Activated T-cell treated with anti-CD3 and anti-CD28 coated beads for 4 hours (primary cell): ENCODE data around the gene NRXN3.

ENCODE experiments used
- DNase-seq: peaks from one replicate; pipeline ENCODE4 v3.0.0-alpha.2; 2020

The NRXN3 gene

DNA sequence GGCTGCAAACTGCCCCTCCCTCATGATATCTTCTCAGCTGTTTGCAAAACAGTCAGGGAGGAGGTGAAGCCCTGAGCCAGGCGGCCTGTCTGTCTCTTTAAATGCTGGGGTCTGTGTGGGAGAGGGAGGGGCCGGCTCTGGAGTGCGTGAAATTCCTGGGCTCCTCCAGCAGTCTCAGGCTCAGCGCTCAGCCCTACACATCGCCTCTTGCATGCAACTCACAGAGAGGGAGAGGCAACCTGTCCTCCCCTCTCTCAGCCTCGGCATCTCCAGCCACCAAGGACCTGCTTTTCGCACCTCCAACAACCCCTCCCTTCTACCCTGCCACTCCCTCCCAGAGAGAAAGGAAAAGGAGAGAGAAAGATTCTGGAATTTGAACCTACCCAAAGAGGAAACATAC, at the start of gene NRXN3:
Gene NRXN3, plus strand, starts transcription at position 171 of the 400 bp plus-strand sequence. CDS start 72,721 bp downstream, outside the sequence.
- no peak for DNase-seq

DNA sequence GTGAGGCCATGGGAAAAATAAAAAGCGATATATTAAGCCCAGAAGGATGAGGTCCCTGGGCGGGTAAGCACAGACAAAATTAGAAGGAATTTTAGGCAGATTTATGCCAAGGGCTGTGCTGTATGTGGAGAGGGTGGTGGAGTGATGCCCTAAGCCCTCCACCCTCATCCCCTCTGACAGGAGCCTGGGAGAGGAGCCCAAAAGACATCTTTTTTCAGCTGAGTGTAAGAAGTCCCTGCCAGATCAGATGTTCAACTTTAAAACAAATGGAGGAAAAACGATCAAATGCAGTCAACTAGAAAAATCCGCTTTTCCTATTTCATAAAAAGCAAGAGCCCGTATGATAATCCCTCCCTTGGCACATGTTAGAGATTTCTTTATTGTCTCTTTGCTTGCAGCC, 47.7 kb upstream of the NRXN3 start:
- DNase-seq, result no peak

DNA sequence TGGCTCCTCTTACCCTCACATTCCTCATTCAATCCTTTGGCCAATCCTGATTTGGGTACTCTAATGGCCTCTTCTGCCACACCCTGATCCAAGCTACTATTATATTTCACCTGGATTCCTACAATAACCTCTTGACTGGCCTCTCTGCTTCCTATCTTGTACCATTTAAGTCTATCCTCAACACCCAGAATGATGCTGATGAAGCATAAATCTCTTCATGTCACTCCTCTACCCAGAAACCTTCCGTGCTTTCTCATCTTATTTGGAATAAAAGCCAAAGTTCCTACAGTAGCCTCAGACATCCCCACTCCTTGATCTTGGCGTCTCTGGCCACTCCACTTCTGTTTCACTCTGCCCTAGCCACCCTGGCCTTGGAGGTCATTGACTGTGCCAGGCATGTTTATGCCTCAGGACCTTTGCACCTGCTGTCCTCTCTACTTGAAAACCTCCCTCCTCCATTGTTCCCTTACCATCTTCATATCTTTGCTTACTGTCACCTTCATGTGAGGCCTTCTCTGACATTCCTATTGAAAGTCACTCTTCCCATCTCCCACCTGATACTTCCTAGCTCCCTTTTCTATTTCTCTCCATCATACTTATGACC, 46.4 kb upstream of the NRXN3 start:
- DNase-seq, result no peak

DNA sequence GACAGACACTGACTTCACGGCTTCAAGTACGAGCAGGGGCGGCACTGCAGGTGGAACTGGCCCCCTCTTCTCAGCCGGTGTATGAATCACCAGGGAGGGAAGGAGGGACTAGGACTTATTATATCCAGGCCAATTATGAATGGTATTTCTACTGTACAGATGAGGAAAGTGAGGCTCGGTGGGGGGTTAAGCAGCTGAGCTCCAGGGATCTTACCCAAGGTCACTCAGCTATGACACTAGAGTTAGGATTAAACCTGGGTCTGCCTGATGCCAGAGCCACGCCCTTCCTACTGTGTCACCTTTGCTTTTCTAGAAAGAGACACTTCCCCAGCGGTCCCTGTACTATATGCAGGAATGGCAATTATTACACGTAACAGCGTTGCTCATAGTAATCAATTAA, 42.2 kb upstream of the NRXN3 start:
- DNase-seq, result no peak

DNA sequence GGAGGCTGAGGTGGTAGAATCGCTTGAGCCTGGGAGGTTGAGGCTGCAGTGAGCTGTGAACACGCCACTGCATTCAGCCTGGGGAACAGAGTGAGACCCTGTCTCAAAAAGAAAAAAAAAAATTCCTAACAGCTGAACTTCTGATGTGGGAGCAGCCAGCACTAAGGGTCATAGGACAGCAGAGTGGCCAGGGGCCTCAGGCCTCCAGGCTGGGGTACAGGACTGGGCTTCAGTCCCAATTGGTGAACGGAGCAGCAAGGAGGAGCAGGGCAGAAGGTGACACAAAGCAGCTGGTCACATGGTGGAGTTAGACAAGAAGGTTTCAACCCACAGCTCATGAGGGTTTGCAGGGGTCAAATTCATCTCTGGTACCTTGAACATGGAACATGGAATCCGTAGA, 40.8 kb upstream of the NRXN3 start:
- DNase-seq, result no peak

GRCh38 chr14:78130356-78130755, 39.8 kb upstream of the NRXN3 start:
- no peak for DNase-seq

DNA sequence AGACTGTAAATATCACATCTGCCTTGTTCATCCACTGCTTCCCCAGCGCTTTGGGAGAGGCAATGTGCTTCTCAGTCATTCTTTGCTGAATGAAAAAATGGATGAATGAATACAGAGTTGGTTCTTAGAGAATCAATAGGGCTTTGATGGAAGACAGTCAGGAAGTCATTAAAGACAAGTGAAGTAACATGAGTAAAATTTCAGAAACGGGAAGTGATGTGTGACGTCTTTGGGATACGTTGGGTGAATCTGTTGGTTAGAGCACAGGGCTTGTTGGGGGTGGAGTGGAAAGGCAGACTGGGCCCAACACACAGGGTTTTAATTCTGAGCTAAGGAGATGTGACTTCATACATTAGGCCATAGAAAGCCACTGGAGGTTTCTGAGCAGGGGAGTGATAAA, 39.0 kb upstream of the NRXN3 start:
- DNase-seq, result no peak

DNA sequence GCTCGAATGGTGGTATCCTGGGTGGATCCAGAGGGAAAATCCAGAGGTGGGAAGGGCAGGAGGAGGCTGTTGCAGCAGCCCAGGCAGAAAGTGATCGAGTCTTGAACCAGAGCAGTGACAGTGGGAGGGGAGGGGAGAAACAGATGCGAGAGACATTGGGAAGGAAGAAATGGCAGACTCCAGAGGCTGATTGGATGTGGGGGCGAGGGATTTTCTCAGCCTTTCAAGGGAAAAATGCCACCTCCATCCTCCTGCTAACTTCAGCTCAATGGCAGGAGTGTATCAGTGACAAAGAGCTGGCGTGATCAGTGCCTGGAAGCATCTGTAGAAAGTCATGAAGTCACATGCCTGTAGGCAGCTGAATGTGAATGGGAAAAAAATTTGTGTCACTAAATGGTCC, 38.6 kb upstream of the NRXN3 start:
- DNase-seq, result no peak

- DNase-seq, result no peak
Measured at GRCh38 chr14:78135450-78135891, 34.7 kb upstream of the NRXN3 start.

DNA sequence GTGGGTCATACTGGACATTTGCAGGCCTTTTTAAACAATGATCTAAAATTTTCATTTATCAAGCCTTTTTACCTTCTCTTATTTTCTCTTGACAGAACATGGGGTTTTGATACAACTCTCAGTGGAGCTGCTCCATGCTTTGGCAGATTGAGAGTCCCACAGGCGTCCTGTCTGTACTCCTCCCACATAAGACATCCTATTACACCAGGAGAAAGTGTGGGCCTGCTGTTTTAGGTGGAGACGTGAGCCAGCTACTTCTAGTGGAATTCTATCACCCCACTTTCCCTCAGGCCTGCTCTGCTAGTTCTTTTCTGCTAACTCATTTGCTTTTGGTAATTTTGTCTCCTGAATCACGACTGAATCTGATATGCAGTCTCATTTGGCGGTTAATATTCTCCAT, 33.5 kb upstream of the NRXN3 start:
- DNase-seq, result no peak

GRCh38 chr14:78141590-78141989, 28.6 kb upstream of the NRXN3 start:
- no peak for DNase-seq

DNA sequence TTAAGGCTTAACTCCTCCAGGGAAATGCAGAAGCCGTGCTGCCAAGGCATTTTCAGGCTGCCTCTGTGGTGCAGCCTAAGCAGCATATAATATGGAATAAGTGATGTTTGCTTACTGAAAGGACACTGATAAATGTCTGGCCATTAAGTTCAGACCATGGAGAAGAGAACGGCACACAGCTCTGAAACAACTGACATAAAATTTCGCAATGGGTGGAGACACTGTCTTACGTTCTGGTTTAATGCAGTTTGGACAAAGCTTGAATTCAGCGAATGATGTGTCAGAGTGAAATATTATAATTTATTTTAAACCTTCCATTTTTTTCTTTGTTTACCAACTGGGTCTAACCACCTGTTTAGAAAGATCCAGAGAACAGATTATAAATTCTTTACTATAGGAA, 27.2 kb upstream of the NRXN3 start:
- no peak for DNase-seq

GRCh38 chr14:78143489-78144145, 26.6 kb upstream of the NRXN3 start:
- DNase-seq, result no peak

DNA sequence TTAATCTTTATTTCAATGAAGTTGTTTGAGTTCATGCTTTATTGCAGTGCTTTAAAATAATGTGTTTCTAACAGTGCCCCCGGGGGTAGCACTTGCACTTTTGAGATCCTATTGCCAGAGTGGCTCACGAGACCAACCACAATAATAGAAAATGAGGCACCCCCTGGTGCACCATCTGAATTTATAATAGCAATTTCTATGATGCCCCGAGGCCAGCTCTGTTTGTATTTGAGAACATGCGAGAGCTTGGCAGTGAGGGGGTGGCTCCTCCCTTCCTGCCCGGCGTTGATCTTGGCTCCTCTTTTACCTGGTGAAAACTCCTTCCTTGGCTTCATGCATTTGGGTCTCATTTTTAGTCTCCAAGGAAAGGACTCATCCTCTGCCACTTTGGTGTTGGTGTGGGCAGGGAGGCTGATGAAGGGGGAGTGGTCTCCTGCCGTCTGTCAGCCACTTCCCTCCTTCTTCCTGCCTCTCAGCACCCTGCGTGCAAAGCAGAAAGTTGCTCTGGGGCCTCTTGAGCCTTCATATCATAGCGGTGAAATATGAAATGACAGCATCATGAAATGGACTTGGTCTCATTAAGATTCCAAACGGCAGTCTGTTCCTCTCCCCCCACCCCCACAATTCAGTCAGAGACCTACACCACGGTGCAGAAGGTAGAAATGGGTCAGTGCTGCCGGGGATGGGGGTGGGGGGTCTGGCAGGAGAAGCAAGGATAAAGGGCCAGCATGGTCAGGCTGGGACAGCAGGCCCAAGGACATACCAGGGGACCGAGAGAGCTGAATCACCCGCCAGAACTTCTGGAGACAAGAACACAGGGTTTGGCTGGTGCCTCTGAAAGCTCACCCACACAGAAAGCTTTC, 17.7 kb upstream of the NRXN3 start:
- DNase-seq, result no peak

DNA sequence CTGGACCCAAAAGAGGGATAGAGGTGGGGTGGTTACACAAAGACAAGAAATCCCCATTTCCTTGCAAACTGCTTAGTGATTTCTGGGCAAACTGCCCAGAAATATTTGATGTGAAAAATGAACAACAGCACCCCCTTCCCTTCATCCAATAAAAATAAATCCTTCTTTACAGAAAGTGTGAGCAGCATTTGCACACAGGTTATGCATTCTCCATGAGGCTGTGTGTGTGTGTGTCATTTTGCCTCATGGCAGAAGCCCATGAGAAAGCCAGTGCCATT, 17.2 kb upstream of the NRXN3 start:
- DNase-seq, result no peak

- DNase-seq, result no peak
Measured at GRCh38 chr14:78154827-78155226, 15.3 kb upstream of the NRXN3 start.

- DNase-seq, result no peak
Measured at GRCh38 chr14:78156196-78156595, 14.0 kb upstream of the NRXN3 start.

DNA sequence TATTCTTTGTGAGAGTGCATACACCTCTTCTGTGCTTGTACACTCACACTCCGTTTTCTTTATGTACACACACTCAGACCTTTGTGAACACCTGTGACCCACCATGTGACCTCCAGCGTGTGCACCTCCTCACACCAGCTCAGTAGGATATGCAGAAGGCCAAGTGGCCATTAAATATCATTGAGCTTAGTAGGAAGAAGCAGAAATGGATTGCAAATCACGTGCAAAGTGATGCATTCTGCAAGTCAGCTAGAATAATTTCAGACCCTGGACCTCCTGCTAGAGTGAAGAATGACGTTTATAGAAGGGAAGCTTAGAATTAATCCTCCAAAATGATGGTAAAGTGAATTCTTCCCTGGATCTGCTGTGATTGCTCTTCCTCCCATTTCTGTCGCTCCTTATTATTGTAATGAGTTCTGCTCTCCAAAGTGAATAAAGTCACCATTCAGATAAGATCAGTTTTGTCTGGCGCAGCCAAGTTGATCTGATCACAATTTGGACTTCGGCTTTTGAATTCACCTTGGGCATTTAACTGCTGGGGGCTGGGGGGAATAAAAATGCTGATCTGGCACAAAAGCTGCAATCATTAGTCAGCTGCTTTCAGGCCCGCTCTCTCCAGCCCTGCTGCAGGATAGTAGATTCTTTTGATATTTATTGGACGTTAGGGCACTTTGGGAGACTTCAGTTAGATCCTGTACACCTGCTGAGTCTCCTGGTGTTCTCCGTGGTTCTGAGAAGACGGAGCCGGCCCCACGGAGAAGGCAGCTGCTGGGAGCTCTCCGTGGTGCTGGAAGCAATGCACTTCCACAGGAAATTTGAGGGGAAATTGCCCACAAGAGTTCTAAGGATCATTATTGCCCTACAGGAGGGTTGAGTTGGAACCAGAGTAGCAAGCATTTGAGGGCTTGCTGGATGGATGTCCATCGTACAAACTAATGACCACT, 12.4 kb upstream of the NRXN3 start:
- no peak for DNase-seq

DNA sequence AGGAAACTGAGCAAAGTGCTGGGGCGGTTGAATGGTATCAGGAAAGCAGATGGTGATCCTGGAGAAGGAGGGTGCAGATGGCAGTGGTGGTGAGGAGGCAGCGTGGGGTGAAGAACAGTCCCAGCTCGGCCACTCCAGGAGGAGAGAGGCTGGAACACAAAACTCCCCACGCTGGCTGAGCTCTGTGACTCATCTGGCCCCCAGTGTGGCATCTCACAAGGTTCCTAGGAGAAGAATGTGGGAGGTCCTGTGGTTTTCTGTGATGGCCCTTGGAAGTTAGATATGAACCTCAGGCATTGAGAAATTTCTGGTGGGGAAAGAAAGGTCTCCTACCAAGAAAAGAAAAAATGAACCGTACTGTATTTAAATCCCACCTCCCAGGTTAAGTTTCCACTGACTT, 8.0 kb upstream of the NRXN3 start:
- DNase-seq, result no peak

GRCh38 chr14:78164226-78164853, 5.8 kb upstream of the NRXN3 start:
- DNase-seq, result no peak

GRCh38 chr14:78172428-78172827, 2.3 kb downstream of the NRXN3 start:
- DNase-seq, result no peak

DNA sequence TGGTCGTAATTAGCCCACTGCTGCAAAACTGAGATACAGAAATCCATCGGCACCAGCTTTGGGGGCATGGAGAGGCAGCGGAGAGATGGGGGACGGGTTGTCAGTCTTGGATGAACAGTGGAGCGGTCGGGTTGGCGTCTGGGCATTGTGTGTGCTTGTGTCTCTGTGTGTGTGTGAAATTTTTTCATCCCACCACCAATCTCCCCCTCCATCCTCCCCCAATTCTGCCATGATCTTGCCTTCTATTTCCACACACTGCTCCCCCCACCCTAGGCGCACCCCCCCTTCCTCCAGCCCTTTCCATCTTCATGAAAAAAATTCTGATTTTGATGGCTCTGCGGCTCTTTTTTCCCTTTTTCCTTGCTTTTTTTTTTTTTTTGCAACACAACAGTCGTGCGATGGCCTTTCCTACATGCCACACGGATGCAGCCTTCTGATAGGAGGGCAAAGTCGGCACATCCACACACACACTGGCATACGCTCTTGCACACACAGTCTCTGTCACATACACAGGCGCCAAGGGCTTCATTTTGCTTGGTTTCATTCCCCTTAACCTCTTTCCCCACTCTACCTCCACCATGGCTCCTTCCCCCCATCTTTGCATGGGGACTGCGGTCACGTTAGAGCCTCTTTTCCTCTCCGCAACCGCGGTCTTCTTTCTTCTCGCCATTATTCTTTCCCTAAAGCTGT, 3.3 kb downstream of the NRXN3 start:
- DNase-seq, result no peak
